Fibroblast of skin of back (primary cell): ENCODE measurements around the gene TMEM120B.

ENCODE experiments used
- DNase-seq: peaks from one replicate; pipeline ENCODE4 v3.0.0-alpha.2; 2013

Gene TMEM120B

DNA sequence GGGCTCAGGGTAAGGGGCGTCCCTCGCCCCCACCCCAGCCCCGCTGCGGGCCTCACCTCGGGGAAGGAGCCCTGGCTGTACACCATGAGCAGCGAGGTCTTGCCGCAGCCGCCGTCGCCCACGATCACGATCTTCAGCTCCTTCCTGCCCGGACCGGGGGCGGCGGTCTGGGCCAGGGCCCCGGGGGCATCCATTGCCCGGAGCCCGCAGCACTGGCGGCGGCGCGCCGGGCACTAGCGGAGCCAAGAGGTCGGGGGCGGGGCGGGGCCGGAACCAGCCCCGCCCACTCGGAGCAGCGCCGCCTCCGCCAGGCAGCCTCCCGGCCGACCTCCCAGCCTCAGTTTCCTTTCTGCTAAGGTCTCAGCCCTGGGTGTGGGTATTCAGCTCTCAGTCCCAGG lies 80.9 kb downstream of the TMEM120B start, which contains the start of gene RHOF:
Gene RHOF, minus strand, starts transcription at position 249 of the 398 bp plus-strand sequence. Its CDS starts 55 bp downstream, at position 194.
- DNase-seq: no peak

- DNase-seq: peak; percentile 86
Observed at GRCh38 chr12:121793838-121794533, 81.4 kb downstream of the TMEM120B start.

GRCh38 chr12:121794534-121795033 lies 82.0 kb downstream of the TMEM120B start:
- no peak for DNase-seq

DNA sequence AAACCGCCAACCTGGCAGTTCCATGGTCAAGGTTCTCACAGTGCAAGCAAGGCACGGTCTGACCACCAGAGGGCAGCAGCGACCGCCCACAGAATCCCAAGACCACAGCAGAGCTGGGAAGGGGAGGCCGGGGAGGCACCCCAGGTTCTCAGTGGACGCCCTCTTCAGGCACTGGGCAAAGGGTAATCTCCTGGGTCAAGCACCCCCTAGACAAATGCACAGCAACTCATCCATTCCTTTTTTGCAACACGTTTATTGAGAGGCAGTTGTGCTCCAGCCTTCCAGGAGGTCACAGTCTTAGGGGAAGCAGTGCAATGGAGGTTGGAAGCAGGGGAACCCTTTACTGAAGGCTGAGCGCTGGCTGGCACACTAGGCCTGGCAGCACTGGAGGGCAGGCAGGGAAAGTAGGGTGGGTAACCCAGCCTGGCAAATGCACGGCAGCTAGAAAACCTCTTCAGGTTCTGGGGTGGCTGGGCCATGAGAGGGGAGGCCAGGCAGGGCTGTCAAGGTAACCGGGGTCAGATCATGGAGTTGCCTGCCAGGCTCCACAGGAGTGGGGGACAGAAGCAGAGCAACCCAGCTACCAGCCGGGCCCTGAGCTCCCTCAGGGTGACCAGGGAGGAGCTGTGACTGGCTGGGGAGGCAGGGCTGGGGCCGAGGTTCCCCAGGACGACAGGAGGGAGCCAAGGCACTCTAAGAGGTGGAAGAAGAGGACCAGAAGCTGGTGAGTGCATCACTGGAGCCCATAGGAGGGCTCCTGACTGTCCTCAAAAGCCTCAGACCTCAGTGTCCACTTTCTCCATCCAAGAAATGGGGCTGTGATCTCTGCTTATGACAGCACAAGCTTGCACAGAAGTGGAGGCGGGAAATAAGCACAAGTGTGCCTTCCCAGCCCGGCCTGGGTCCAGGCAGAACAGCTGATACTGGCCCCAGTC lies 82.7 kb downstream of the TMEM120B start:
- peak; percentile 75 for DNase-seq

DNA sequence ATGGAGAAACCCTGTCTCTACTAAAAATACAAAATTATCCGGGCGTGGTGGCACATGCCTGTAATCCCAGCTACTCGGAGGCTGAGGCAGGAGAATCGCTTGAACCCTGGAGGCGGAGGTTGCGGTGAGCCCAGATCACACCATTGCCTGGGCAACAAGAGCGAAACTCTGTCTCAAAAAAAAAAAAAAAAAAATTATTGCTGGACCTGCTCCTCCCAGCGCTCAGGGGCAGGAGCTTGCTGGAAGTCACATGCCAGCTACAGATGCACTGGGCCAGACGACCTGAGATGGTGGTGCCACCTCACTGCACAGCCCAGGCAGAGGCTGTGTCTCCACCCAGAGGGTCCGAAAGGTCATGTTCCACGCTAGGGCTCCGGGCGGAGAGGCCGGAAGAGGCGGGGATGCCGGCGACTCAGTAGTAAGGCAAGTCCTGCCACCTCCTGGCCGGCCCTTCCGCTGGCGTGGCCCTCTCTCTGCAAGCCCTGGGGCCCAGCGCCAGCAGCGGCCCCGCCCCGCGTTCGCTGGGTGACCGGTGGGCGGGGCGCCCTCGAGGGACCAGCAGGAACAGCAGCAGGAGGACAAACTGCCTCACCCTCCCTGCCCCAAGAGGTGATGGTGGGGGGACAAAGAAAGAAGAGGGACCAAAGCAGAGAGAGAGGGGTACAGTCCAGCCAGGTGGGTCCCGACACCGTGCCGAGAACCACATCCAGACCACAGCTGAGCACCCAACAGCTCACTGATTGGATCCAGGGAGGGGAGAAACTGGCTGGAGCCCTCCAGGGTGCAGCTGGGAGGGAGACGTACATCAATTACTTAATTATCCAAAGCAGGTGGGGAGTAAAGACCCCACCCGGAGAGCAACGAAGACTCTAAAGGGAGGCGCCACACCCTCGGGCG lies 84.6 kb downstream of the TMEM120B start:
- DNase-seq: peak; percentile 64

DNA sequence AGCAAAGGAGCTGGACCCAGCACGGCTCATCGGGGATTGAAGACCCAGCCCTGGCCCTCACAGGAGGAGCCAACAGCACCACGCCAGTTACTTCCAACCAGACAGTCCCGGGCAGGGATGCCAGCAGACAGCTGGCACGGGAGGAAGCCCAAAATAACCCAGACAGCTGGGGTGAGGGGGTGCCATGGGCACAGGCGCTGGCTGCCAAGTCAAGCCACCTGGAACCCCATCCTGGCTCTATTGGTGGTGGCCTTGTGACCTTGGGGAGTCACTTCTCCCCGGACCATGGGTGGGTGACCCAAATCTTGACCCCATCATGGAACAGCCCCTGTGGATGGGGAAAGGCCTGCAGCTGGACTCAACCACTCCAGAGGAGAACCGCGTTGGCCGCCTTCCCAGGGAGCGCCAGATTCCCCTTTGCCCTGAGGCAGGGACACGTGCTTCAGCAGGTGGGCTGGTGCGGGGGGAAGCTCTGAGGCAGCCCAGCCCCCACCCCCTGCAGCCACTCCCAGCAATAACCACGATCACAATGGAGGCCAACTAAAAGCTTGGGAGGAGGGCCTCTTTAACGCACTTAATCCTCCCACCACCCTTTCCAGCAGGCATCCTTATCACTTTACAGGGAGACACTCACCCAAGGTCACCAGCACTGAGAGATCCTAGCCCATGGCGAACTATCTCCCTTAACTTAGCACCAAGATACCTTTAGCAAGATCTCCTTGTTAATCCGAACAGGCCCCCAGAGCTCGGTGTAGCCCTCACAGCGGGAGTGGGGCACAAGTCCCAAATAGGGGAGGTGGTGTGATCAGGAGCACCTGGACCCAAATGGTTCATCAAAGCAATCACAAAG lies 85.6 kb downstream of the TMEM120B start:
- DNase-seq: no peak

DNA sequence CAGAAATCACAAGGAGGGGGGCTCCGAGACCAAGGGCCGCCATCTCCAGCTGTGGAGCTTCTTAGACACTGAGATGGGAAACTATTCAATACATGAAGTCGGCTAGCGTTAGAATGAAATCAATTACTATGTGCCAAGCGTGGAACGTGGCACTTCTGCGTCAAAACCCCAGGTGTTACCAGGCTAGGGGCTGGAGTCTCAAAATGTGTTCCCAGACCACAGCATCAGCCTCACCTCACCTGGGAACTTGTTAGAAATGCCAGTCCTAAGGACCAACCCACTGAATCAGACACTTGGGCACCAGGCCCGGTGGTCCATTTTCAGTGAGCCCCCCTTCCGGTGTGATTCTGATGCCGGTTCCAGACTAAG lies 86.2 kb downstream of the TMEM120B start:
- no peak for DNase-seq

GRCh38 chr12:121799156-121799841 lies 86.7 kb downstream of the TMEM120B start:
- DNase-seq: peak; percentile 91

DNA sequence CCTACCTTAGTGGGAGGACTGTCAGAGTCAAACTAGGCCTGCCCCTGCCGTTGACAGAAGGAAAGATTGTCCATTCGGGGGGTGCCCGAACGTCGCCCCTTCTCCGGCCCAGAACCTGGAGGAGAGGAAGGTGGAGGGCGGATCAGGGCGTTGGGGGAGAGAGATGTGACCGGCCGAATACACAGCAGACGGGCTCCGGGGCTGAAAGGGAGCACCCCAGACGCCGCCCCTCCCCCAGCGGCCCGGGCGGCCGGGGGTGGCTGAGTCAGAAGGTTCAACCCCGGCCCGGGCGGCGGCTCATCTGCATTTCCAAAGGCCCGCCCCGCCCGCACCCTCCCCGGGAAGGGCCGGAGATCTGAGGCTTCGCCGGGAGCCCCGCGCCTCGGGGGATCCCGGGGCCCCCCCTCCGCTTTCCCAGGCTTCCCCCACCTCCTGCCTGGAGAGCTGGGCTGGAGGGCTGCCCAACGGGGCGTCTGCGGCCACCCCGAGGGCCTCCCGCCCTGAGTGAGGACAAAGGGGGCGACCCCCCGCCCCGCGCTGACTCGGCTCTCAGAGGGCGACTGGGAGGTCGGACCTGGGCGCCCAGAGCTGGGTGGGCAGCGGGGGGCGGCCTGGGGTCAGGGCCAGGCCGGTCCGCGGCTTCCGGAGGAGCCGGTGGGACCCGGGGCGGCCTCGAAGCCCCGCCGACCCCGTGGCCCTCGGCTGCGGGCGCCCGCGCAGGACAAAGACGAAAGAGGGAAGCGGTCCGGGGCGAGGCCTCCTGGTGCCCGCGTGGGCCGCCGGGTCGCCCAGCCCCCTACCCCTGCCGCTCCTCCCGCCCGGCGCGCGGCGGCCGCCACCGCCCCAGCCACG lies 87.5 kb downstream of the TMEM120B start:
- DNase-seq: peak; percentile 95

DNA sequence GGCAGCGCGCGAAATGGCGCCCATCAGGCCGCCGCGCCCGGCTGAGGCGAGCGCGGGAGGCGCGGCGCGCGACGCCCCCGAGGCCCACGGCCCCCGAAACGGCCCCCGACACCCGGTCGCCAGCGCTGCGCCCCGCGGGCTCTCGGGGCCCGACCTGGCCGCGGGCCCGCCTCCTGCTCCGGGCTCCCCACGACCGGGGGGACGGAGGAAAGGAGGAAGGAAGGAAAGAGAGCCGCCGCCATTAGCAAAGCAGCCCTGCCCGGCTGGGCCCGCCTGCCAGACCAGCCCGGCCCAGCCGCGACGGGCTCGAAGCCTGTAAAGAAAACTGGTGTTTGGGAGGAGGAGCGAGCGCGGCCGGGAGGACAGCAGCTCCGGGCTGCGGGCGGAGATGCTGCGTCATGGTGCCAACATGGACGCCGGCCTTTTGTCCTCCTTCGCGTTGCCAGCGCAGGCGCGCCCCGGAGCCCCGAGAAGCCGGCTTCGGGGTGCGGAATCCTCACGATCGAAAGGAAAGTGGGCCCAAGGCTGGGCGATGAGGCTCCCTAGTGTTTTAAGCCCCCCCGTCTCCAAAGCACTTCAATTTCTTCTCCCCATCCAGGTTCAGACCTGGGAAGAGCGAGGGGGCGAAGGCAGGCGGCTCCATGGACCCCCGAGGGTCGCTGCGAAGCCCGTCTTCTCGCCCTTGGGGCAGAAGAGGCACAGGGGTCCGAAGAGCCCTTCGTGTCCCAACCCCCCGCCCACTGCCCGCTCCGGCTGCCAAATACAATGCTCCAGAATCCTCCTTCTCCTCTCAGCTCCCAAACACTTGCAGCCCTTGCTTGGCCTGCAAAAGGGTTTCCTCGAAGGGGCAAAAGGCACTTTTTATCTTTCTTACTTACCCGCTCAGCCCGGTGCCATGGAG lies 88.4 kb downstream of the TMEM120B start:
- DNase-seq: peak; percentile 86

DNA sequence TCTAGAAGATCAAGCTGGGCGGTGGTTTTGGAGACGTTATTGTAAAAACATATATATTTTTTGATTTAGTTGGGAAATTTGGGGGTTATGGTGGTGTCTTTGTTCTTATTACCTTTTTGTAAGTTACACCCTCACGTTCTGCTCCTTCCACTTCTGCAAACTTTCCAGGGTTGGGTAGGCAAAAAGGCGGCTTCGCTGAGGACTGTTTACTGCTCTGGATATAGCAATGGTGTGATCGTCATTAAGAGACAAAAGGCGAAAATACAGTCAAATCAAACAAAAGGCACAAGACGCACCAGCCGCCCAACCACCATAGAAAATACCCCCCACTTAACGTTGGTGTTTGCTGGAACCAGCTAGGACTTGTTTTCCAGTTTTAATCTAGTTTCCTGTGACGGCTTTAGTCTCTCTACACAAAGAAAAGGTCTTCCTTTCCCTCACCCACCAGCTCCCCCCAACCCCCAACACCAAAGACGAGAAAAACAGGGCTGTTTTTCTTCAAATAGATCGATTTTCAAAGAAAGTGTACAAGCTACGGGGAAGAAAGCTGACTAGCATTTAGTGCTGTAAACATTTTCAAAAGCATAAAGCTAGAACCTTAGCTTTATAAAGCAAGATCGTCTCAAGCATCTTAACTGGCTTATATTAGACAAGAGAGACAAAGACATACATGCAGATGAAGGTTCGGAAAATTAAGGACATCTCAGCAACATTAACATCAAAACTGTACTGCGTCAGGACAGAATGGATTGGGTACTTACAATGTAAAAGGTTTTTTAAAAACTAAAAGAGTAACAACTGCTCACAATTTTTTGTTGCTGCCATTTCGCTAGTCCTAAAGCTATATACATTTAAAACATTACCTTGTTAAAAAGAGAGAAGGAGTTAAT lies 89.3 kb downstream of the TMEM120B start:
- peak; percentile 59 for DNase-seq

DNA sequence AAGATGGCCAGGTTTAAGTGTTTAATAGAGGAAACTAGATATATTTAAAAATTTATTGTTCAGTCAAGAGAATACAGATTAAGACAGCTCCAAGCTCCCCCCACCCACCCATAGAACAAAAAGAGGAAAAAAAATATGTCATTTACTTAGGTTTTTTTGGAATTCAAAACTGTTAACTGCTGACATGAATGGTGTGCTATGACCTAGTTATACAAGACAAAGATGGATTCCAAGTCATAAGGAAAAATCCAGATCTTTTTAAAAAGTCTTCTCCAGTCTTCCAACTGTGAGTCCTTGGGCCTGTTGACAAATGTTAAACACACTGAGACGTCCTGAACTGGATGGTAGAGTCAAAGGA lies 89.9 kb downstream of the TMEM120B start:
- DNase-seq: no peak

GRCh38 chr12:121802843-121803698 lies 90.5 kb downstream of the TMEM120B start:
- peak; percentile 94 for DNase-seq

- peak; percentile 69 for DNase-seq
Observed at GRCh38 chr12:121803861-121804416, 91.4 kb downstream of the TMEM120B start, which contains the start of gene SETD1B. SETD1B (plus strand) TSS chr12:121804009; CDS start chr12:121804738, 729 bp downstream.

GRCh38 chr12:121804417-121805111 lies 92.0 kb downstream of the TMEM120B start:
- DNase-seq: peak; percentile 38
